Natural killer cell (primary cell): ENCODE measurements around the gene SMIM43. TPM values are rescaled to one million over a fixed set of nuclear protein-coding genes. Genes with fewer than 3 reads are reported as not detected.
A peak's percentile ranks its signal among the peaks of the same experiment; 100 is the strongest.

ENCODE experiments used
- ATAC-seq, 3 donors: fragments of 150-1000 bp in 2 of 3; fragments of 200-7000 bp in 1 of 3; cut with Tn5 transposase; 1 replicate in 1 of 3; 2 replicates in 2 of 3; pipeline ENCODE4 v1.10.0; 2021; ENCODE audit warnings: mild to moderate bottlenecking in 2 of 3, moderate library complexity in 2 of 3
- DNase-seq, 2 donors: peaks; one replicate each; pipeline versions ENCODE4 v3.0.0 to v3.0.0-alpha.2; 2013 to 2021; ENCODE audit warnings: mixed read lengths in 1 of 2
- H3K27ac ChIP-seq: one replicate; pipeline ENCODE4 v1.5.1; 2013; ENCODE audit warnings: mild to moderate bottlenecking, low read length
- H3K27me3 ChIP-seq: one replicate; pipeline ENCODE4 v1.6.1; 2013; ENCODE audit warnings: low read length; ENCODE audit not compliant: control insufficient read depth, insufficient read depth
- H3K36me3 ChIP-seq: one replicate; pipeline ENCODE4 v1.6.1; 2013; ENCODE audit warnings: low read length; ENCODE audit not compliant: control insufficient read depth, insufficient read depth
- H3K4me1 ChIP-seq: one replicate; pipeline ENCODE4 v1.6.1; 2013; ENCODE audit warnings: low read length; ENCODE audit not compliant: control insufficient read depth, insufficient read depth
- H3K4me3 ChIP-seq: one replicate; pipeline ENCODE4 v1.5.1; 2013; ENCODE audit warnings: low read length
- H3K9me3 ChIP-seq: one replicate; pipeline ENCODE4 v1.6.1; 2013; ENCODE audit warnings: low read length; ENCODE audit not compliant: control insufficient read depth, insufficient read depth
- H3K27ac Mint-ChIP-seq, 2 donors: one replicate each; pipeline ENCODE4 v1.8.0; 2022; ENCODE audit warnings: mild to moderate bottlenecking in 2 of 2, mixed read lengths in 2 of 2, moderate library complexity in 1 of 2
- H3K27me3 Mint-ChIP-seq, 2 donors: one replicate each; pipeline ENCODE4 v1.8.0; 2022; ENCODE audit warnings: low read depth in 2 of 2, mixed read lengths in 2 of 2
- H3K36me3 Mint-ChIP-seq: one replicate; pipeline ENCODE4 v1.8.0; 2022; ENCODE audit warnings: mixed read lengths
- H3K4me1 Mint-ChIP-seq, 2 donors: one replicate each; pipeline ENCODE4 v1.8.0; 2022; ENCODE audit warnings: mixed read lengths in 2 of 2
- H3K4me3 Mint-ChIP-seq: one replicate; pipeline ENCODE4 v1.8.0; 2022; ENCODE audit warnings: mild to moderate bottlenecking, moderate library complexity, mixed read lengths
- H3K9me3 Mint-ChIP-seq, 2 donors: one replicate each; pipeline ENCODE4 v1.8.0; 2022; ENCODE audit warnings: mixed read lengths in 2 of 2
- WGBS: methylation state at CpG from one replicate; pipeline ENCODE4 v1.1.7; 2013; ENCODE audit warnings: missing lambda C conversion rate; ENCODE audit not compliant: insufficient coverage; 5-methylcytosine and 5-hydroxymethylcytosine counted together
- intact Hi-C: fragments of 100-400 bp; cut with micrococcal nuclease; formaldehyde crosslinking; loops from one replicate; pipeline ENCODE4 v1.14.2; 2022
- total RNA-seq, 4 donors: library from RNA; stranded (reverse); fragments of 120-200 nt in 1 of 4; gene quantifications; one replicate each; pipeline versions ENCODE4 v1.2.3 to v1.2.4, GENCODE V29; 2013 to 2022
- TF ChIP-seq, protein P1 (sequence below): fragments of 200-600 bp; IDR thresholded peaks from one replicate; pipeline ENCODE4 v1.8.0; 2022; ENCODE audit warnings: antibody characterized with exemption

SMIM43 gene
- total RNA-seq, 3 donors from 2014 or later (not counting 1 experiment from before 2014, with no cell fraction given), result not detected

DNA sequence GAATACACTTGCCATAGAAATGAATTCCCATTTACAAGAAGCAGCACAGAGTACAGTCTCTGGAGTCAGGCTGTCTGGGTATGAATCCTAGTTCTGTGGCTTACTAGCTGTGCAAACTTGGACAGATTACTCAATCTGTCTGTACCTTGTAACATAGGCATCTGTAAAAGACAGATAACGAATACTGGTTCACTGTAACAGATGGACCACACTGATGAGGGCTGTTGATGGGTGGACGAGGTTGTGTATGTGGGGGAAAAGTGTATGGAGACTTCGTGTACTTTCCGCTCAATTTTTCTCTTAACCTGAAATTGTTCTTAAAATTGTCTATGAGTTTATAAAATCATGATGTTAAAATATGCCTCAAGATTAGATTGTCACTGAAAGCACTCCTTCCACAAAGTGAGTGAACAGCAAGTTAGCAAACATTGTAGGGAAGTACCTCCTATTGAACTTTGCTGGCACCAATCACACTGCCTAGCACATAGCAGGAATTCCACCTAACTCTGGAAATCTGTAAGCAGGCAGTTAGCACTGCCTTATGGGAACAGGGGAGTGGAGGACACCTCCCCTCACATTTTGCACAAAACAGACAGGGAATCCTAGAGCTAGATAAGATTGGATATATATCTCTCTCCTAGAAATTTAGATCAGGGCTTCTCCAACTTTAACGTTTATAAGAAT, 29.7 kb upstream of the SMIM43 start:
- WGBS, result 87% methylated on average over 5 of the region's 5 CpGs
- no peak overlapping the region for H3K4me3 ChIP-seq
- H3K36me3 ChIP-seq, result no peaks in the 10 kb centered on the region
- H3K27ac ChIP-seq, result no peak overlapping the region
- Mint-ChIP-seq H3K36me3 (no peaks in the 10 kb centered on the region), H3K9me3 (no peaks in the 10 kb centered on the region), H3K27ac (no peak overlapping the region), H3K4me1 (no peaks in the 10 kb centered on the region), H3K4me3 (no peak overlapping the region), H3K27me3 (peaks cover 20 to 34% of the 10 kb centered on the region in 2 donors)
- H3K27me3 ChIP-seq, result no peaks in the 10 kb centered on the region
- no peak for ATAC-seq
- DNase-seq, result no peak
- intact Hi-C loops, result no loop called here
- H3K4me1 ChIP-seq, result no peaks in the 10 kb centered on the region
- H3K9me3 ChIP-seq, result no peaks in the 10 kb centered on the region
- TF ChIP-seq, protein P1, sequence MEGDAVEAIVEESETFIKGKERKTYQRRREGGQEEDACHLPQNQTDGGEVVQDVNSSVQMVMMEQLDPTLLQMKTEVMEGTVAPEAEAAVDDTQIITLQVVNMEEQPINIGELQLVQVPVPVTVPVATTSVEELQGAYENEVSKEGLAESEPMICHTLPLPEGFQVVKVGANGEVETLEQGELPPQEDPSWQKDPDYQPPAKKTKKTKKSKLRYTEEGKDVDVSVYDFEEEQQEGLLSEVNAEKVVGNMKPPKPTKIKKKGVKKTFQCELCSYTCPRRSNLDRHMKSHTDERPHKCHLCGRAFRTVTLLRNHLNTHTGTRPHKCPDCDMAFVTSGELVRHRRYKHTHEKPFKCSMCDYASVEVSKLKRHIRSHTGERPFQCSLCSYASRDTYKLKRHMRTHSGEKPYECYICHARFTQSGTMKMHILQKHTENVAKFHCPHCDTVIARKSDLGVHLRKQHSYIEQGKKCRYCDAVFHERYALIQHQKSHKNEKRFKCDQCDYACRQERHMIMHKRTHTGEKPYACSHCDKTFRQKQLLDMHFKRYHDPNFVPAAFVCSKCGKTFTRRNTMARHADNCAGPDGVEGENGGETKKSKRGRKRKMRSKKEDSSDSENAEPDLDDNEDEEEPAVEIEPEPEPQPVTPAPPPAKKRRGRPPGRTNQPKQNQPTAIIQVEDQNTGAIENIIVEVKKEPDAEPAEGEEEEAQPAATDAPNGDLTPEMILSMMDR, result no peak

DNA sequence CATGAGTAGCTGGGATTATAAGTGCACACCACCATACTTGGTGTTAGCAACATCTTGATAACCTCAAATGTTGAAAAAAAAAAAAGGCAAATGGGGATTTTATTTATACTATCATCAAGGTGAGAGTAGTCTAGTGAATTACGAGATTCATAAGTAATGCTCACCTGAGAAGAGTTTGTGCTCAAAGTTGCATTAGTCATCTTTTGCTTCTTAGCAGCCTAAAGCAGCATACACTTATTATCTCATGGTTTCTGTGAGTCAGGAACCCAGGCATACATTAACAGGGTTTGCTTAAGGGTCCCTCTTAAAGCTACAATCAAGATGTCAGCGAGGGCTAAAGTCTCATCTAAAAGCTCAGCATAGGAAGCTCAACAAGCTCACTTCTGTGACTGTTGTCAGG, 28.0 kb upstream of the SMIM43 start:
- no peaks in the 10 kb centered on the region for H3K4me1 ChIP-seq
- Mint-ChIP-seq H3K4me3 (no peak overlapping the region), H3K27me3 (peaks cover 29 to 50% of the 10 kb centered on the region in 2 donors), H3K36me3 (no peaks in the 10 kb centered on the region), H3K9me3 (no peaks in the 10 kb centered on the region), H3K4me1 (no peaks in the 10 kb centered on the region), H3K27ac (no peak overlapping the region)
- intact Hi-C loops, result no loop called here
- WGBS, result 96% methylated on average over 2 of the region's 2 CpGs
- peaks cover 2% of the 10 kb centered on the region for H3K27me3 ChIP-seq
- no peaks in the 10 kb centered on the region for H3K9me3 ChIP-seq
- no peaks in the 10 kb centered on the region for H3K36me3 ChIP-seq
- TF ChIP-seq, protein P1, result no peak
- ATAC-seq (no peak), DNase-seq (no peak)
- no peak overlapping the region for H3K4me3 ChIP-seq
- no peak overlapping the region for H3K27ac ChIP-seq

DNA sequence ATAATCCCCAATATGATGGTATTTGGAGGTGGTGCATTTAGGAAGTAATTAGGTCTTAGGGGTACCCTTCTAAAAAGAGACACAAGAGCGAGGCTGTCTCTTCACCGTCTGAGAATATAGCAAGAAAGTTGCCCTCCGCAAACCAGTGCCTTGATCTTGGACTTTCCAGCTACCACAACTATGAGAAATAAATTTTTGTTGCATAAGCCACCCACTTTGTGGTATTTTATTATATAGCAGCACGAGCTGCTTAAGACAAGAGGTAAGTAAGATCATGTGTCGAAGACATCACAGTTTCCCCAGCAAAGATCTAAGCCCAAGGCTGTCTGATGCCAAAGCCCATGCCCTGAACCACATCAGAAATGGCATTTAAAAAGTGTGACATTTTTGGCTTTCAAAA, 26.5 kb upstream of the SMIM43 start:
- Mint-ChIP-seq H3K27ac (no peak overlapping the region), H3K27me3 (peaks cover 35 to 58% of the 10 kb centered on the region in 2 donors), H3K36me3 (no peaks in the 10 kb centered on the region), H3K9me3 (no peaks in the 10 kb centered on the region), H3K4me3 (no peak overlapping the region), H3K4me1 (no peaks in the 10 kb centered on the region)
- Histone ChIP-seq H3K4me3 (no peak overlapping the region), H3K27ac (no peak overlapping the region), H3K9me3 (no peaks in the 10 kb centered on the region), H3K4me1 (no peaks in the 10 kb centered on the region), H3K36me3 (no peaks in the 10 kb centered on the region), H3K27me3 (peaks cover 2% of the 10 kb centered on the region)
- WGBS, result 80% methylated on average over 5 of the region's 5 CpGs
- no peak for ATAC-seq
- TF ChIP-seq, protein P1, result no peak
- no peak for DNase-seq
- intact Hi-C loops, result no loop called here

DNA sequence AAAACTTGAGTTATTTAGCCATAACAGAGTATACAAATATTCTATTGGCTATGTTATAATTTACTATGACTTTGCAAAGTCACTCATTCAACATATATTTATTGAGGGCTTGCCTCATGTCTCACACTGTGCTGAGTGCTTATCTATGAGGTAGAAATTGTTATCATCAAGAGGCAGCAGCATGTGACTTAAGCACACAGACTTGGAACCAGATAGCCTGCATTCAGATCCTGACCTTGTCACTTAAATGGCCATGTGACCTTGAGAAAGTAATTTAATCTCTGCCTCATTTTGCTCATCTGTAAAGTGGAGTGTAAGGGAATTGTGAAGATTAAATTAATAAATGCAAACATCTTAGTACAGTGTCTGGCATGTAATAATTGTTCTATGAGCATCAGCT, 26.0 kb upstream of the SMIM43 start:
- no peaks in the 10 kb centered on the region for H3K36me3 ChIP-seq
- H3K27me3 ChIP-seq, result peaks cover 6% of the 10 kb centered on the region
- no peaks in the 10 kb centered on the region for H3K9me3 ChIP-seq
- intact Hi-C loops, result no loop called here
- no peak overlapping the region for H3K4me3 ChIP-seq
- TF ChIP-seq, protein P1, result no peak
- H3K4me3 Mint-ChIP-seq, result no peak overlapping the region
- no peaks in the 10 kb centered on the region for H3K4me1 ChIP-seq
- no peak overlapping the region for H3K27ac Mint-ChIP-seq
- no peak overlapping the region for H3K27ac ChIP-seq
- no peaks in the 10 kb centered on the region for H3K9me3 Mint-ChIP-seq
- DNase-seq (no peak), ATAC-seq (peak in 1 of 3 donors; percentile 22)
- H3K36me3 Mint-ChIP-seq, result no peaks in the 10 kb centered on the region
- H3K27me3 Mint-ChIP-seq, result peaks cover 35 to 58% of the 10 kb centered on the region in 2 donors
- no peaks in the 10 kb centered on the region for H3K4me1 Mint-ChIP-seq
